PFSK-1 (cell line): ENCODE results near the gene SOSTDC1.

Experiments used
- FOXP2 ChIP-seq: optimal IDR thresholded peaks from 2 replicates; pipeline ENCODE3; 2011; ENCODE audit warnings: borderline replicate concordance, control low read depth, inconsistent platforms; ENCODE audit not compliant: insufficient read depth; ENCODE audit errors: extremely low read length, extremely low read depth
- POLR2AphosphoS5 ChIP-seq: IDR thresholded peaks from 2 replicates; pipeline ENCODE4 v1.6.1; 2012; ENCODE audit warnings: low read depth, mild to moderate bottlenecking, control low read depth, low read length, moderate library complexity
- REST ChIP-seq, 2 experiments: IDR thresholded peaks; 2 replicates each; pipeline versions ENCODE4 v1.6.1 to v1.8.0; 2011 to 2012; ENCODE audit warnings: low read depth in 2 of 2, low read length in 2 of 2, control low read depth in 1 of 2, inconsistent platforms in 1 of 2, mild to moderate bottlenecking in 1 of 2, moderate library complexity in 1 of 2; ENCODE audit not compliant: insufficient read depth in 1 of 2
- SIN3A ChIP-seq: IDR thresholded peaks from 2 replicates; pipeline ENCODE4 v1.6.1; 2012; ENCODE audit warnings: mild to moderate bottlenecking, low read length, moderate library complexity, borderline replicate concordance; ENCODE audit not compliant: insufficient read depth
- TAF1 ChIP-seq: IDR thresholded peaks from 2 replicates; pipeline ENCODE4 v1.6.1; 2012; ENCODE audit warnings: low read length, control low read depth, borderline replicate concordance; ENCODE audit not compliant: insufficient read depth

SOSTDC1 gene

GRCh38 chr7:16420649-16421332 lies 44.7 kb downstream of the SOSTDC1 start:
- TF ChIP-seq SIN3A, result no peak
- peak; percentile 16 for TF ChIP-seq FOXP2
- TF ChIP-seq REST (IDR thresholded peaks at IDR 0.05; ENCODE audit: insufficient read depth in 1 of 2, low read depth in 2 of 2, low read length in 2 of 2), result no peak
- TF ChIP-seq POLR2AphosphoS5, result peak; percentile 88
- peak; percentile 84; the same call in 1 of the 2 replicates for TF ChIP-seq TAF1

- no peak for TF ChIP-seq FOXP2
- no peak for TF ChIP-seq TAF1
- no peak for TF ChIP-seq SIN3A
- TF ChIP-seq REST (IDR thresholded peaks at IDR 0.05; ENCODE audit: insufficient read depth in 1 of 2, low read depth in 2 of 2, low read length in 2 of 2), result no peak
- no peak for TF ChIP-seq POLR2AphosphoS5
Observed at GRCh38 chr7:16420329-16420648, 45.2 kb downstream of the SOSTDC1 start.

- TF ChIP-seq SIN3A (no peak), POLR2AphosphoS5 (no peak), FOXP2 (no peak), REST (IDR thresholded peaks at IDR 0.05; ENCODE audit: insufficient read depth in 1 of 2, low read depth in 2 of 2, low read length in 2 of 2) (no peak), TAF1 (no peak)
Observed at GRCh38 chr7:16419859-16420258, 45.7 kb downstream of the SOSTDC1 start.

GRCh38 chr7:16419126-16419525 lies 46.4 kb downstream of the SOSTDC1 start:
- no peak for TF ChIP-seq REST (IDR thresholded peaks at IDR 0.05; ENCODE audit: insufficient read depth in 1 of 2, low read depth in 2 of 2, low read length in 2 of 2)
- no peak for TF ChIP-seq FOXP2
- TF ChIP-seq TAF1, result no peak
- TF ChIP-seq SIN3A, result no peak
- TF ChIP-seq POLR2AphosphoS5, result no peak

GRCh38 chr7:16417906-16418305 lies 47.6 kb downstream of the SOSTDC1 start:
- no peak for TF ChIP-seq SIN3A
- TF ChIP-seq REST (IDR thresholded peaks at IDR 0.05; ENCODE audit: insufficient read depth in 1 of 2, low read depth in 2 of 2, low read length in 2 of 2), result no peak
- no peak for TF ChIP-seq TAF1
- TF ChIP-seq POLR2AphosphoS5, result no peak
- TF ChIP-seq FOXP2, result no peak
